MCF 10A (cell line): ENCODE data around the gene AKAP12. TPM values are rescaled to one million over a fixed set of nuclear protein-coding genes. Genes with fewer than 3 reads are reported as not detected.

Experiments used
- BruUV-seq: library from RNA; stranded (reverse); fragments of 400-500 nt; replicated peaks from 2 replicates; lab custom pipeline; 2021; lab: Mats Ljungman, UMichigan
- CTCF ChIA-PET: fragments of 300-600 bp; sonication (Branson Sonifier 250); formaldehyde crosslinking; extraction: SDS; loops from one replicate; lab custom pipeline; 2021; ENCODE audit warnings: antibody characterized with exemption, inconsistent platforms; lab: Yijun Ruan, JAX
- POLR2A ChIA-PET: fragments of 300-600, 350-650 bp; sonication (Branson Sonifier 250); formaldehyde crosslinking; extraction: SDS; loops from one replicate; lab custom pipeline; 2020; ENCODE audit warnings: antibody characterized with exemption, inconsistent platforms; lab: Yijun Ruan, JAX
- DNase-seq: peaks from one replicate; pipeline ENCODE4 v3.0.0-alpha.2; 2018; ENCODE audit not compliant: unreplicated experiment
- H3K27ac Mint-ChIP-seq: one replicate; pipeline ENCODE4 v1.8.0; 2022; ENCODE audit warnings: mild to moderate bottlenecking, low read depth, mixed read lengths; ENCODE audit not compliant: unreplicated experiment
- H3K27me3 Mint-ChIP-seq: one replicate; pipeline ENCODE4 v1.8.0; 2022; ENCODE audit warnings: mixed read lengths; ENCODE audit not compliant: insufficient read depth, unreplicated experiment
- H3K36me3 Mint-ChIP-seq: one replicate; pipeline ENCODE4 v1.8.0; 2022; ENCODE audit warnings: mild to moderate bottlenecking, moderate library complexity, mixed read lengths; ENCODE audit not compliant: insufficient read depth, unreplicated experiment
- H3K4me1 Mint-ChIP-seq: one replicate; pipeline ENCODE4 v1.8.0; 2022; ENCODE audit warnings: mixed read lengths; ENCODE audit not compliant: insufficient read depth, unreplicated experiment
- H3K4me3 Mint-ChIP-seq: one replicate; pipeline ENCODE4 v1.8.0; 2022; ENCODE audit warnings: mild to moderate bottlenecking, moderate library complexity, mixed read lengths; ENCODE audit not compliant: unreplicated experiment
- H3K9me3 Mint-ChIP-seq: one replicate; pipeline ENCODE4 v1.8.0; 2022; ENCODE audit warnings: mixed read lengths; ENCODE audit not compliant: unreplicated experiment
- CTCF ChIP-seq: fragments of 200-600 bp; IDR thresholded peaks from one replicate; pipeline ENCODE4 v1.8.0; 2022; ENCODE audit warnings: antibody characterized with exemption, mild to moderate bottlenecking; ENCODE audit not compliant: unreplicated experiment
- intact Hi-C: fragments of 100-400 bp; cut with micrococcal nuclease; formaldehyde crosslinking; loops from 2 replicates; pipeline ENCODE4 v1.14.1; 2022
- total RNA-seq: library from RNA; stranded (reverse); gene quantifications from 2 replicates; pipeline ENCODE4 v1.2.3, GENCODE V29; 2022

Gene AKAP12
- total RNA-seq, 1 experiment from 2014 or later, result 0.63 TPM

GRCh38 chr6:151299011-151299410 lies 59.2 kb downstream of the AKAP12 start:
- no peaks in the 10 kb centered on the region for H3K9me3 Mint-ChIP-seq
- DNase-seq, result no peak
- intact Hi-C loops, result no loop called here
- H3K27me3 Mint-ChIP-seq, result peaks cover 5% of the 10 kb centered on the region
- no peak for TF ChIP-seq CTCF
- H3K4me1 Mint-ChIP-seq, result no peaks in the 10 kb centered on the region
- CTCF ChIA-PET, result no interaction called here
- no TSS peak for BruUV-seq
- no peak overlapping the region for H3K4me3 Mint-ChIP-seq
- no peak overlapping the region for H3K27ac Mint-ChIP-seq
- no peaks in the 10 kb centered on the region for H3K36me3 Mint-ChIP-seq
- POLR2A ChIA-PET, result no interaction called here

- no peaks in the 10 kb centered on the region for H3K4me1 Mint-ChIP-seq
- H3K36me3 Mint-ChIP-seq, result no peaks in the 10 kb centered on the region
- H3K9me3 Mint-ChIP-seq, result no peaks in the 10 kb centered on the region
- ChIA-PET CTCF (no interaction called here), POLR2A (no interaction called here)
- no peak overlapping the region for H3K4me3 Mint-ChIP-seq
- no peaks in the 10 kb centered on the region for H3K27me3 Mint-ChIP-seq
- H3K27ac Mint-ChIP-seq, result no peak overlapping the region
- no peak for DNase-seq
- intact Hi-C loops, result no loop called here
- no peak for TF ChIP-seq CTCF
- BruUV-seq, result no TSS peak
These were observed 60.7 kb downstream of the AKAP12 start for GRCh38 chr6:151300267-151300991.

- ChIA-PET CTCF (no interaction called here), POLR2A (no interaction called here)
- BruUV-seq, result no TSS peak
- Mint-ChIP-seq H3K27ac (no peak overlapping the region), H3K9me3 (no peaks in the 10 kb centered on the region), H3K27me3 (no peaks in the 10 kb centered on the region), H3K4me3 (no peak overlapping the region), H3K4me1 (no peaks in the 10 kb centered on the region), H3K36me3 (no peaks in the 10 kb centered on the region)
- intact Hi-C loops, result no loop called here
- TF ChIP-seq CTCF, result no peak
- DNase-seq, result no peak
These were observed 61.8 kb downstream of the AKAP12 start for GRCh38 chr6:151301547-151301946.

GRCh38 chr6:151303231-151303630 lies 63.5 kb downstream of the AKAP12 start:
- Mint-ChIP-seq H3K27ac (no peak overlapping the region), H3K4me3 (no peak overlapping the region), H3K4me1 (no peaks in the 10 kb centered on the region), H3K36me3 (no peaks in the 10 kb centered on the region), H3K27me3 (no peaks in the 10 kb centered on the region), H3K9me3 (no peaks in the 10 kb centered on the region)
- no peak for DNase-seq
- ChIA-PET POLR2A (no interaction called here), CTCF (interaction anchor here (0.6 kb wide), 1 partner anchor 1457 kb away, joined by 3 read pairs; no protein-coding TSS in a partner anchor)
- TF ChIP-seq CTCF, result no peak
- BruUV-seq, result no TSS peak
- intact Hi-C loops, result no loop called here
